Mammary epithelial cell (primary cell): ENCODE data around the gene LRRFIP1.

Experiments used
- EZH2 ChIP-seq: IDR thresholded peaks from 2 replicates; pipeline ENCODE4 v1.6.1; 2012; ENCODE audit warnings: low read length, inconsistent platforms, borderline replicate concordance
- TF ChIP-seq, protein P1 (sequence below), 2 donors: IDR thresholded peaks in 1 of 2; conservative IDR thresholded peaks in 1 of 2; 2 replicates each; pipeline ENCODE4 v1.5.1; 2011 to 2012; ENCODE audit warnings: inconsistent platforms in 2 of 2, low read length in 2 of 2, mild to moderate bottlenecking in 2 of 2, control low read depth in 1 of 2, low read depth in 1 of 2; ENCODE audit not compliant: insufficient read depth in 1 of 2; ENCODE audit errors: extremely low read depth in 1 of 2

DNA sequence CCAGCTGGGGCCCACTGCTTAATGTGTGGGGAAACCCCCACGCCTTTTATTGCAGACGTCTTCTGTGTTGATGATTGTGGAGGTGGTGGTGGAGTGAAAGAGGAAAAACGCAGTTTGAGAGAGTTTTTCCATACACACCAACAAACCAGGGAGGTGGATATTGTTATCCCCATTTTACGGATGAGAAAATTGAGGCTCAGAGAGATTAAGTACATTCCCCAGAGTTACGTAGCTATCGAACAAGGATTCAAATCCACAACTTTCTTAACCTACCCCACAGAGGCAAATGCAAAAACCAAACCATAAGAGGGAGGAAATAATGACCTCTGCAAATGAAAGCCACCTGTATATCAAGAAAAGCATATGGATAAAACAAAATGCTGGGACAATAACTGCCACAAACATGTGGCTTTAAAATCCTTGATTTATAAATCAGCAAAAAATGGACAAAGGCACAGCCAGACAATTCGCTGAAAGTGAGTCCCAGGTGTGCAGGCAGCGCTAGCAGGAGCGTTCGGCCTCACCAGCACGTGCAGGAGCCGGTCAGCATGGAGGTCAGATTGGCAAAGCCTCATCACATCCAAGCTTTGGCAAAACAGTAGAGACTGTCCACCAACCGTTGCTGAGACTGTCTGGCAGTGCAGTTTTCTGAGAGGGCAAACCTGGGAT lies 24.2 kb upstream of the LRRFIP1 start:
- TF ChIP-seq, protein P1, sequence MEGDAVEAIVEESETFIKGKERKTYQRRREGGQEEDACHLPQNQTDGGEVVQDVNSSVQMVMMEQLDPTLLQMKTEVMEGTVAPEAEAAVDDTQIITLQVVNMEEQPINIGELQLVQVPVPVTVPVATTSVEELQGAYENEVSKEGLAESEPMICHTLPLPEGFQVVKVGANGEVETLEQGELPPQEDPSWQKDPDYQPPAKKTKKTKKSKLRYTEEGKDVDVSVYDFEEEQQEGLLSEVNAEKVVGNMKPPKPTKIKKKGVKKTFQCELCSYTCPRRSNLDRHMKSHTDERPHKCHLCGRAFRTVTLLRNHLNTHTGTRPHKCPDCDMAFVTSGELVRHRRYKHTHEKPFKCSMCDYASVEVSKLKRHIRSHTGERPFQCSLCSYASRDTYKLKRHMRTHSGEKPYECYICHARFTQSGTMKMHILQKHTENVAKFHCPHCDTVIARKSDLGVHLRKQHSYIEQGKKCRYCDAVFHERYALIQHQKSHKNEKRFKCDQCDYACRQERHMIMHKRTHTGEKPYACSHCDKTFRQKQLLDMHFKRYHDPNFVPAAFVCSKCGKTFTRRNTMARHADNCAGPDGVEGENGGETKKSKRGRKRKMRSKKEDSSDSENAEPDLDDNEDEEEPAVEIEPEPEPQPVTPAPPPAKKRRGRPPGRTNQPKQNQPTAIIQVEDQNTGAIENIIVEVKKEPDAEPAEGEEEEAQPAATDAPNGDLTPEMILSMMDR (conservative IDR thresholded peaks at IDR 0.05 in 1 of 2, IDR thresholded peaks at IDR 0.05 in 1 of 2; ENCODE audit: extremely low read depth in 1 of 2, insufficient read depth in 1 of 2, low read depth in 1 of 2, low read length in 2 of 2) = no peak
- TF ChIP-seq EZH2 = no peak
